KOPT-K1 (cell line): ENCODE data around the gene STOML1.
A peak's percentile ranks its signal among the peaks of the same experiment; 100 is the strongest.

Source experiments
- H3K27ac ChIP-seq: fragments of 200-600 bp; sonication (generic); 2 replicates; pipeline ENCODE4 v1.5.1; 2016; ENCODE audit warnings: antibody characterized with exemption, mild to moderate bottlenecking, low read depth, low read length; ENCODE audit not compliant: poor library complexity, severe bottlenecking
- H3K36me3 ChIP-seq: fragments of 200-600 bp; sonication (generic); 2 replicates; pipeline ENCODE4 v1.5.1; 2017; ENCODE audit warnings: antibody characterized with exemption, mild to moderate bottlenecking, low read length, moderate library complexity; ENCODE audit not compliant: insufficient read depth
- H3K9me3 ChIP-seq: fragments of 200-600 bp; sonication (generic); 2 replicates; pipeline ENCODE4 v1.5.1; 2017; ENCODE audit warnings: antibody characterized with exemption, low read length, mild to moderate bottlenecking; ENCODE audit not compliant: insufficient read depth, poor library complexity, severe bottlenecking

Gene STOML1

GRCh38 chr15:74028646-74029045 is 36.6 kb upstream of the STOML1 start:
- no peak overlapping the region for H3K27ac ChIP-seq
- H3K36me3 ChIP-seq = peaks cover 80% of the 10 kb centered on the region
- no peaks in the 10 kb centered on the region for H3K9me3 ChIP-seq

GRCh38 chr15:74027688-74028087 is 35.6 kb upstream of the STOML1 start:
- Histone ChIP-seq H3K9me3 (no peaks in the 10 kb centered on the region), H3K27ac (no peak overlapping the region), H3K36me3 (peaks cover 80% of the 10 kb centered on the region)

GRCh38 chr15:74025436-74025835 is 33.3 kb upstream of the STOML1 start:
- H3K36me3 ChIP-seq = peaks cover 89% of the 10 kb centered on the region

GRCh38 chr15:74024687-74025086 is 32.6 kb upstream of the STOML1 start:
- peaks cover 93% of the 10 kb centered on the region for H3K36me3 ChIP-seq

More at GRCh38 chr15:74025436-74025835, 33.3 kb upstream of the STOML1 start:
- no peak overlapping the region for H3K27ac ChIP-seq
- no peaks in the 10 kb centered on the region for H3K9me3 ChIP-seq

GRCh38 chr15:74022706-74023470 is 30.8 kb upstream of the STOML1 start:
- Histone ChIP-seq H3K9me3 (no peaks in the 10 kb centered on the region), H3K27ac (no peak overlapping the region), H3K36me3 (peaks cover 92% of the 10 kb centered on the region)

More at GRCh38 chr15:74024687-74025086, 32.6 kb upstream of the STOML1 start:
- H3K27ac ChIP-seq = no peak overlapping the region
- H3K9me3 ChIP-seq = no peaks in the 10 kb centered on the region

- H3K36me3 ChIP-seq = peaks cover 85% of the 10 kb centered on the region
- H3K27ac ChIP-seq = no peak overlapping the region
- no peaks in the 10 kb centered on the region for H3K9me3 ChIP-seq
Measured at GRCh38 chr15:74019734-74020133, 27.6 kb upstream of the STOML1 start.

GRCh38 chr15:74013374-74013894 is 21.3 kb upstream of the STOML1 start:
- Histone ChIP-seq H3K36me3 (peaks cover 84% of the 10 kb centered on the region), H3K27ac (no peak overlapping the region), H3K9me3 (peaks cover 19% of the 10 kb centered on the region)

GRCh38 chr15:74011610-74012009 is 19.5 kb upstream of the STOML1 start:
- H3K36me3 ChIP-seq = peaks cover 93% of the 10 kb centered on the region
- H3K27ac ChIP-seq = no peak overlapping the region
- H3K9me3 ChIP-seq = peaks cover 19% of the 10 kb centered on the region

GRCh38 chr15:74010929-74011540 is 18.9 kb upstream of the STOML1 start:
- Histone ChIP-seq H3K27ac (no peak overlapping the region), H3K36me3 (peaks cover 94% of the 10 kb centered on the region), H3K9me3 (peaks cover 19% of the 10 kb centered on the region)

- peaks cover 21% of the 10 kb centered on the region for H3K9me3 ChIP-seq
- H3K27ac ChIP-seq = no peak overlapping the region
- H3K36me3 ChIP-seq = peaks cover 93% of the 10 kb centered on the region
Measured at GRCh38 chr15:74008901-74009300, 16.8 kb upstream of the STOML1 start.

GRCh38 chr15:74007820-74008371 is 15.8 kb upstream of the STOML1 start:
- Histone ChIP-seq H3K9me3 (peaks cover 31% of the 10 kb centered on the region), H3K27ac (no peak overlapping the region), H3K36me3 (peaks cover 95% of the 10 kb centered on the region)

GRCh38 chr15:74006774-74007639 is 14.9 kb upstream of the STOML1 start:
- Histone ChIP-seq H3K27ac (no peak overlapping the region), H3K36me3 (peaks cover 95% of the 10 kb centered on the region), H3K9me3 (peaks cover 26% of the 10 kb centered on the region)

GRCh38 chr15:73997986-73998385 is 5.9 kb upstream of the STOML1 start:
- peaks cover 49% of the 10 kb centered on the region for H3K36me3 ChIP-seq
- peaks cover 4% of the 10 kb centered on the region for H3K9me3 ChIP-seq
- H3K27ac ChIP-seq = no peak overlapping the region

GRCh38 chr15:73996939-73997338 is 4.8 kb upstream of the STOML1 start:
- H3K9me3 ChIP-seq = no peaks in the 10 kb centered on the region
- peaks cover 38% of the 10 kb centered on the region for H3K36me3 ChIP-seq
- peak overlapping the region; percentile 91 for H3K27ac ChIP-seq

- peak overlapping the region; percentile 91 for H3K27ac ChIP-seq
- no peaks in the 10 kb centered on the region for H3K9me3 ChIP-seq
- peaks cover 31% of the 10 kb centered on the region for H3K36me3 ChIP-seq
Measured at GRCh38 chr15:73996267-73996666, 4.2 kb upstream of the STOML1 start.
